CD4-positive, alpha-beta memory T cell (primary cell): ENCODE data around the gene RYR3. TPM values are rescaled to one million over a fixed set of nuclear protein-coding genes. Genes with fewer than 3 reads are reported as not detected.

Experiments
- polyA plus RNA-seq, 2 donors: library from polyadenylated mRNA; unstranded; fragments of 300-500 nt; fragmentation: Illumina TruSeq; gene quantifications; one replicate each; pipeline ENCODE4 v1.2.3, GENCODE V29; 2021
- total RNA-seq, 2 experiments: library from RNA; stranded (reverse); gene quantifications; one replicate each; pipeline ENCODE4 v1.2.3, GENCODE V29; 2021

The RYR3 gene
- total and polyA plus RNA-seq, 4 experiments from 2014 or later, result 0.11 TPM; not detected in 3

Other genes with a start within 250 kb of the RYR3 start
- under 1 TPM; 0.67 to 0.84 TPM for gene FMN1, start 116.3 kb upstream of the RYR3 start, total RNA-seq
- under 1 TPM; 0.02 to 0.09 TPM for gene FMN1, start 116.3 kb upstream of the RYR3 start, polyA plus RNA-seq